ENCODE results near the gene NFATC1.

NFATC1 gene

GRCh38 chr18:79424880-79425568 is 29.3 kb downstream of the NFATC1 start:
- TF ChIP-seq, protein P1, sequence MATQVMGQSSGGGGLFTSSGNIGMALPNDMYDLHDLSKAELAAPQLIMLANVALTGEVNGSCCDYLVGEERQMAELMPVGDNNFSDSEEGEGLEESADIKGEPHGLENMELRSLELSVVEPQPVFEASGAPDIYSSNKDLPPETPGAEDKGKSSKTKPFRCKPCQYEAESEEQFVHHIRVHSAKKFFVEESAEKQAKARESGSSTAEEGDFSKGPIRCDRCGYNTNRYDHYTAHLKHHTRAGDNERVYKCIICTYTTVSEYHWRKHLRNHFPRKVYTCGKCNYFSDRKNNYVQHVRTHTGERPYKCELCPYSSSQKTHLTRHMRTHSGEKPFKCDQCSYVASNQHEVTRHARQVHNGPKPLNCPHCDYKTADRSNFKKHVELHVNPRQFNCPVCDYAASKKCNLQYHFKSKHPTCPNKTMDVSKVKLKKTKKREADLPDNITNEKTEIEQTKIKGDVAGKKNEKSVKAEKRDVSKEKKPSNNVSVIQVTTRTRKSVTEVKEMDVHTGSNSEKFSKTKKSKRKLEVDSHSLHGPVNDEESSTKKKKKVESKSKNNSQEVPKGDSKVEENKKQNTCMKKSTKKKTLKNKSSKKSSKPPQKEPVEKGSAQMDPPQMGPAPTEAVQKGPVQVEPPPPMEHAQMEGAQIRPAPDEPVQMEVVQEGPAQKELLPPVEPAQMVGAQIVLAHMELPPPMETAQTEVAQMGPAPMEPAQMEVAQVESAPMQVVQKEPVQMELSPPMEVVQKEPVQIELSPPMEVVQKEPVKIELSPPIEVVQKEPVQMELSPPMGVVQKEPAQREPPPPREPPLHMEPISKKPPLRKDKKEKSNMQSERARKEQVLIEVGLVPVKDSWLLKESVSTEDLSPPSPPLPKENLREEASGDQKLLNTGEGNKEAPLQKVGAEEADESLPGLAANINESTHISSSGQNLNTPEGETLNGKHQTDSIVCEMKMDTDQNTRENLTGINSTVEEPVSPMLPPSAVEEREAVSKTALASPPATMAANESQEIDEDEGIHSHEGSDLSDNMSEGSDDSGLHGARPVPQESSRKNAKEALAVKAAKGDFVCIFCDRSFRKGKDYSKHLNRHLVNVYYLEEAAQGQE (IDR thresholded peaks at IDR 0.05; ENCODE audit: insufficient read depth in 1 of 2, low read depth in 2 of 2, low read length in 2 of 2) = no peak
- TF ChIP-seq SIN3A (IDR thresholded peaks at IDR 0.05; ENCODE audit: borderline replicate concordance, insufficient read depth, low read length) (no peak), TAF1 (IDR thresholded peaks at IDR 0.05; ENCODE audit: borderline replicate concordance, insufficient read depth, low read length) (no peak)

DNA sequence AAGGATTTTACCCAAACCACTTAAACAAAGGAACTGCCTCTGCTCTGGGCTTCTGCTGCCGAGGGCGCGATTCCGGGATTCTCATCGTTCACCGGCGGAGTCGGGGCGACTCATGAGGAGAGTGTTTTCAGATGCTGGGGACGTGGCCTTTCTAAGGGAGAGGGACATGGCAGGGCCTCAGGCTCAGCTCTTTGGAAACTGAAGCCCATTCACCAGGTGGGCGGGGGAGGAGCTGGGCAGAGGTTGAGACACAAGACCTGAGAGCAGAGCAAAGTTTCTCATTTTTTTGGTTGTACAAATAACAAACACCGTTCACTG is 29.8 kb downstream of the NFATC1 start:
- TF ChIP-seq SIN3A (IDR thresholded peaks at IDR 0.05; ENCODE audit: borderline replicate concordance, insufficient read depth, low read length) = no peak
- no peak for TF ChIP-seq TAF1 (IDR thresholded peaks at IDR 0.05; ENCODE audit: borderline replicate concordance, insufficient read depth, low read length)

- TF ChIP-seq TAF1 (IDR thresholded peaks at IDR 0.05; ENCODE audit: borderline replicate concordance, insufficient read depth, low read length) = no peak
These were observed 30.9 kb downstream of the NFATC1 start for GRCh38 chr18:79426376-79427300.

DNA sequence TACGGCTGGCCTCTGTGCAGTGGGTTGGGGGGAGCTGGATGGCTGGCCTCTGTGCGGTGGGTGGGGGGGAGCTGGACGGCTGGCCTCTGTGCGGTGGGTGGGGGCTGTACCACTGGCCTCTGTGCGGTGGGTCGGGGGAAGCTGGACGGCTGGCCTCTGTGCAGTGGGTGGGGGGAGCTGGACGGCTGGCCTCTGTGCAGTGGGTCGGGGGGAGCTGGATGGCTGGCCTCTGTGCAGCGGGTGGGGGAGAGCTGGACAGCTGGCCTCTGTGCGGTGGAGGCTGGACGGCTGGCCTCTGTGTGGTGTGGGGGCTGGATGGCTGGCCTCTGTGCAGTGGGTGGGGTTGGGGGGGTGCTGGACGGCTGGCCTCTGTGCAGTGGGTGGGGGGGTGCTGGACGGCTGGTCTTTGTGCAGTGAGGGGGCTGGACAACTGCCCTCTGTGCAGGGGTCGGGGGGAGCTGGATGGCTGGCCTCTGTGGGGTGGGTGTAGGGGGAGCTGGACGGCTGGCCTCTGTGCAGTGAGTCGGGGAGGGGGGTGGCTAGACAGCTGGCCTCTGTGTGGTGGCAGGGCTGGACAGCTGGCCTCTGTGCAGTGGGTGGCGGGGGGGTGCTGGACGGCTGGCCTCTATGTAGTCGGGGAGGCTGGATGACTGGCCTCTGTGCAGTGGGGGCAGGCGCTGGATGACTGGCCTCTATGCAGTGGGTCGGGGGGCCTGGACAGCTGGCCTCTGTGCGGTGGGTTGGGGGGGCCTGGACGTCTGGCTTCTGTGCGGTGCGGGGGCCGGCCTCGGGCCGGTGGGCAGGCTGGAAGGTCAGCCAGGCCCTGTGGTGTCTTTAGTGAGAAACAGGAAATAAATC is 31.9 kb downstream of the NFATC1 start:
- no peak for TF ChIP-seq POLR2AphosphoS5 (IDR thresholded peaks at IDR 0.05; ENCODE audit: low read depth, low read length)
- TF ChIP-seq TAF1 (IDR thresholded peaks at IDR 0.05; ENCODE audit: borderline replicate concordance, insufficient read depth, low read length) = no peak
- TF ChIP-seq, protein P1 (IDR thresholded peaks at IDR 0.05; ENCODE audit: insufficient read depth in 1 of 2, low read depth in 2 of 2, low read length in 2 of 2) = no peak
- TF ChIP-seq SIN3A (IDR thresholded peaks at IDR 0.05; ENCODE audit: borderline replicate concordance, insufficient read depth, low read length) = no peak
- no peak for TF ChIP-seq FOXP2 (optimal IDR thresholded peaks at IDR 0.05; ENCODE audit: borderline replicate concordance, extremely low read depth, extremely low read length, insufficient read depth)

GRCh38 chr18:79428287-79428686 is 32.6 kb downstream of the NFATC1 start:
- TF ChIP-seq, protein P1 (IDR thresholded peaks at IDR 0.05; ENCODE audit: insufficient read depth in 1 of 2, low read depth in 2 of 2, low read length in 2 of 2) = no peak
- TF ChIP-seq SIN3A (IDR thresholded peaks at IDR 0.05; ENCODE audit: borderline replicate concordance, insufficient read depth, low read length) = no peak
- no peak for TF ChIP-seq FOXP2 (optimal IDR thresholded peaks at IDR 0.05; ENCODE audit: borderline replicate concordance, extremely low read depth, extremely low read length, insufficient read depth)
- TF ChIP-seq POLR2AphosphoS5 (IDR thresholded peaks at IDR 0.05; ENCODE audit: low read depth, low read length) = no peak
- TF ChIP-seq TAF1 (IDR thresholded peaks at IDR 0.05; ENCODE audit: borderline replicate concordance, insufficient read depth, low read length) = no peak
